ENCODE results near the gene CFB.
"Not testable (repeated sequence)": the region's sequence is repeated elsewhere in the genome, so short reads cannot be mapped to it uniquely, and the experiment has no call there.

CFB gene

DNA sequence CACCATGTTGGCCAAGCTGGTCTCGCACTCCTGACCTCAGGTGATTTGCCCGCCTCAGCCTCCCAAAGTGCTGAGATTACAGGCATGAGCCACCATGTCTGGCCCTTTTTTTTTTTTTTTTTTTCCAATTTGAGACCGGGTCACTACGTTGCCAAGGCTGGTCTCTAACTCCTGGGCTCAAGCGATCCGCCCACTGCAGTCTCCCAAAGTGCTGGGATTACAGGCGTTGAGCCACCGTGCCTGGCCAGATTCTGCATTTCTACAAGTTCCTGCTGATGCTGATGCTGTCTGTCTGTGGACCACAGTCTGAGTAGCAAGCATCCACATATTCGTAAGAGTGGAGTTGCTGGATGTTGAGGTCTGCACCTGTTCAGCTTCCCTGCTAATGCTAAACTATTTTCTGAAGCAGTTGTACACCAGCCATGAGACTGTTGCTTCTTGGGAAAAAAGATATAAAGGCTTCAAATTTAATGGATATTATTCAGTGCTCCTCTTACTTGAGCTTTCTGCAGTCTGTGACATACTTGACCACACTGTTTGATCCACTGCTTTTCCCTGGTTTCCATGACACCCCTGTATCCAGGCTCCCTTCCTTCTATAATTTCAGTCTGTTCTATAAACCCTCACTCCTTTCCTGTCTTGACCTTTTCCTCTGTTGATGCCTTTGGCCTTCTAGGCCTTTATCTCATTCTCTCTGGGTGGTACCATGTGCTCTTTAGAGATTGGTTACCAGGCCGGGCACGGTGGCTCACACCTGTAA, 33.9 kb upstream of the CFB start:
- no peak for DNase-seq (ENCODE audit: low spot score)

DNA sequence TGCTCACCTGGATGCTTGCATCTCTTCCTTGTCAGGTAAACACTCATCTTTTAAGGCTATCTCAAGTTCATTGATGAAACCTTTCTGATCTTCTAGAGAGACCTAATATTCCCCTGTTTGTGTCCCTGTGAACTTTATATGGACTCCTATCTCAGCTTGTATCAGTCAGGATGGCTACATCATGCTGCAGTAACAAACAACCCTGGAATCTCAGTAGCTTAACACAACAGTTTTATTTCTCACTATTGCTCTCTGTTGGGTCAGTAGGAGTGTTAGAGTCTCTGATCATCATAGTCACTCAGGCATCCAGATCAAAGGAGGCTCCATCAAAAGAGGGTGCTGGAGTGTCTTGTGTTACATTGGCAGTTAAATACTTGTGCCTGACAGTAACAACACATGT, 30.5 kb upstream of the CFB start:
- DNase-seq (ENCODE audit: low spot score), result no peak

DNA sequence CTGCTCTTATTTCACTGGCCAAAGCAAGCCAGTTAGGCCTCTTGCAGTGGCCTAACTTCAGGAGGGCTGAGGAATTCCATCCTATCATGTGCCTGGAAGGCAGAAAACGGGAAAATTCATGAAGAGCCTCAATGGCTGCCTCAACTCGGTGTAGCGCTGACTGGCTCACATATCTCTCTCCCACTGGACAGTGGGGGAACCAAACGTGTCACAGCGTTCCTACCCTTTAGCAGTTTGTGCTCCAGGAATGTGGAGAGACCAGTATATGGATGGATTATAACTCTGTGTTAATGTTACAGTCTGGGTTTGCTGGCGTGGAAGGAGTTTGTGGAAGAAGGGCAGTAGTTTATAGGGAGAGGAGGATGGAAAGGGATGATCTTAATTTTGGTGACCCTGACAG, 30.1 kb upstream of the CFB start:
- no peak for DNase-seq (ENCODE audit: low spot score)

DNA sequence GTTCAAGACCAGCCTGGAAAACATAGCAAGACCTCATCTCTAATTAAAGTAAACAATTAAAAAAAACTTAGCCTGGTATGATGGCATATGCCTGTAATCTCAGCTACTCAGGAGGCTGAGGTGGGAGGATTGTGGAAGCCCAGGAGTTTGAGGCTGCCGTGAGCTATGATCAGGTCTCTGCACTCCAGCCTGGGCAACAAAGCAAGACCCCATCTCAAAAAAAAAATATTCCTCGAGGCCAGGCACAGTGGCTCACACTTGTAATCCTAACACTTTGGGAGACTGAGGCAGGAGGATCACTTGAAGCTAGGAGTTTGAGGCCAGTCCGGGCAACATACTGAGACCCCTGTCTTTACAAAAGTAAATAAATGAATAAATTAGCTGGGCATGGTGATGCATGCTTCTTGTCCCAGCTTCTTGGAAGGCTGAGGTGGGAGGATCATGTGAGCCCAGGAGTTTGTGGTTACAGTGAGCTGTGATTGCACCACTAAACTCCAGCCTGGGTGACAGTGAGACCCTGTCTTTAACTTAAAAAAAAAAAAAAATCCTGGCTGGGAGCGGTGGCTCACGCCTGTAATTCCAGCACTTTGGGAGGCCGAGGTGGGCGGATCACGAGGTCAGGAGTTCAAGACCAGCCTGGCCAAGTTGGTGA, 27.7 kb upstream of the CFB start:
- no peak for DNase-seq (ENCODE audit: low spot score)

- no peak for DNase-seq (ENCODE audit: low spot score)
Observed at GRCh38 chr6:31919624-31920303, 26.1 kb upstream of the CFB start.

DNA sequence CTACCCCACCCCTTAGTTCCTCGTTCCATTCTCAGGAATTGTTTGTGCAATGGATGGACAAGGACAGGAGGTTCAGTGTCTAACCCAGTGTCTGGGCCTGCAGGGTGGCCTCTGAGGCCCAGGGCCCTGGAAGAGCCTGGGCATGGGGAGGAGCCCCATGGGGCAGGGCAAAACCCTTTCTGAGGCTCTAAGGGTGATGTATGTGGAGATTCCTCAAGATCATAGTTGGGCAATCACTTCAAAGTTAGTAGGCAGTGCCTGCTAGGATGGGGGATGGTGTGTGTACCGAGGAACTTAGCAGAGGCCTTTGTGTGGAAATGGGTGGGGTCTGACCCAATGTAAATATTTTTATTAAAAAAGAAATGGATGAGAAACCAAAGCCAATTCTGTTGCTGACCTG, 25.1 kb upstream of the CFB start:
- no peak for DNase-seq (ENCODE audit: low spot score)

GRCh38 chr6:31922942-31923341, 23.0 kb upstream of the CFB start:
- peak; percentile 29 for DNase-seq (ENCODE audit: low spot score)

DNA sequence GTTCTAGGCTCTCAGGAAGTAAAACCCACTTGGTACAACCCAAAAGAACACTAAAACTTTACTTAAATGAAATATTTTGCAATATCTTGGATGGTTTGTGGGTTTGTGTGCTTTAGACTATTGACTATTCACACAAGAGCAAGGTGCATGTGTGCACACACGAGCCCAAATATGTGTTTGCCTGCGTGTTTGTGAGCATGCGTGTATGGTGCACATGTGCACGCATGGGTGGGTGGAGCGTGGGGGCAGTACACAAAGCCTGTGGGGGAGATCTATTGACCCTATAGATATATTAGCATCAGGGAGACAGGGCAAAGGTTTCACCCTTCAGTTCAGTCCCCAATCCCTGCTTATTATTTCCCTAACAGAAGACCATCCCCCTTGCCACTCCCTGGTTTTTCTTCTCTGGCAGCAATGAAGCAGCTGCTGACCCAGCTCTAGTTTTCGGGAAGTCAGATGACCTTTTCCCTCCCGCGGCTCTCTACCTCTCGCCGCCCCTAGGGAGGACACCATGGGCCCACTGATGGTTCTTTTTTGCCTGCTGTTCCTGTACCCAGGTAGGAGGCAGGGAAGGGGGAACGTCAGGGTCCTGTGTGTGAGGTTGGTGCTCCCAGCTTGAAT, 18.5 kb upstream of the CFB start, which contains the start of gene C2:
TSS of gene C2 (plus strand) at position 476 of the 621 bp plus-strand sequence. CDS start at position 512, 36 bp downstream.
- peak; percentile 28 for DNase-seq (ENCODE audit: low spot score)

GRCh38 chr6:31927863-31928671, 17.8 kb upstream of the CFB start:
- DNase-seq (ENCODE audit: low spot score), result no peak

- no peak for DNase-seq (ENCODE audit: low spot score)
Observed at GRCh38 chr6:31928672-31928939, 17.3 kb upstream of the CFB start.

- DNase-seq (ENCODE audit: low spot score), result no peak
Observed at GRCh38 chr6:31930962-31931361, 14.9 kb upstream of the CFB start.

- DNase-seq (ENCODE audit: low spot score), result not testable (repeated sequence)
Observed at GRCh38 chr6:31932137-31932536, 13.8 kb upstream of the CFB start.

GRCh38 chr6:31933537-31933936, 12.4 kb upstream of the CFB start:
- DNase-seq (ENCODE audit: low spot score), result no peak

DNA sequence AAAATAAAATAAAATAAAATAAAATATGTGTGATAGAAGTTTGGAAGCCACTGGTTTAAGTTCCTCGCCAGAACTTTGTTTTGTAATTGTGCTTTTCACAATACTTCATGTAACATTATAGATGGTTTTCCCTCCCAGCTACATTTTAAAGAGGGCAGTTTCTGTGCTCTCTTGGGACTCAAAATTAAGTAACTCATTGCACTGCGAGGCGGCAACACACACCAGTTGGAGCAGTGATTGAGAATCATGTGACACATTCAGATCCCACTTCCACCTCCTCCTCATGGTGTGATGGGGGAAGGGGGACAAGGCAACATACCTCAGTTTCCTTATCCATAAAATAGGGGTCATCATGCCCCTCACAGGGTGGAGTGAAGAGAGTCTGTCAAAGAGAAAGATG, 10.9 kb upstream of the CFB start:
- no peak for DNase-seq (ENCODE audit: low spot score)

DNA sequence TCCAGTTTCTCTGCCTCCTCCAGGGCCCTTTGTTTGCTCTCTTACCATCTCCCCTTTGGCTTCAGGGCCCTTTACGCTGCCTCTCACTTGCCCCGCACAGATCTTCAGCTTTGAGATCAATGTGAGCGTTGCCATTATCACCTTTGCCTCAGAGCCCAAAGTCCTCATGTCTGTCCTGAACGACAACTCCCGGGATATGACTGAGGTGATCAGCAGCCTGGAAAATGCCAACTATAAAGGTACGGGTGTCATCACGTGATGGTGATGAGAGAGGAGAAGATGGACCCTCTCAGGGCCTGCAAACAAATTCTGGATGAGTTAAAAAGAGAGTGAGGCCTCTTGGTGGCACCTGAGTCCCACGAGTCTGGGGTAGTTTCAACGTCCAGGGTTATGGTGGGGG, 10.1 kb upstream of the CFB start:
- no peak for DNase-seq (ENCODE audit: low spot score)

GRCh38 chr6:31940256-31940664, 5.6 kb upstream of the CFB start:
- peak; percentile 56 for DNase-seq (ENCODE audit: low spot score)

DNA sequence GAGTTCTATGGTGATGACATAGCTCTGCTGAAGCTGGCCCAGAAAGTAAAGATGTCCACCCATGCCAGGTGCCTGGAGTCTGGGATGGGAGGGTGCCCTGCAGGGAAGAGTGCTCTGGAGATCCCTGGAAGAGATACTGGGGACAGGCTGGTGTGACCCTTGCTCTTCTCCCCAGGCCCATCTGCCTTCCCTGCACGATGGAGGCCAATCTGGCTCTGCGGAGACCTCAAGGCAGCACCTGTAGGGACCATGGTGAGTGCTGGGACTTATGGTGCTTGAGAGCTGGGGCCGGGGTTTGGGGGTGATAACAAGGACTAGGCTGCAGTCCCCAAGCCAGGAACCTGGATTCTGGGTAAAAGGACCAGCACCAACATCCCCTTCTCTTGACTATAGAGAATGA, 2.2 kb upstream of the CFB start:
- DNase-seq (ENCODE audit: low spot score), result no peak

- DNase-seq (ENCODE audit: low spot score), result no peak
Observed at GRCh38 chr6:31945154-31945506, 765 bp upstream of the CFB start.

GRCh38 chr6:31946370-31946885, 533 bp downstream of the CFB start:
- DNase-seq (ENCODE audit: low spot score), result no peak

DNA sequence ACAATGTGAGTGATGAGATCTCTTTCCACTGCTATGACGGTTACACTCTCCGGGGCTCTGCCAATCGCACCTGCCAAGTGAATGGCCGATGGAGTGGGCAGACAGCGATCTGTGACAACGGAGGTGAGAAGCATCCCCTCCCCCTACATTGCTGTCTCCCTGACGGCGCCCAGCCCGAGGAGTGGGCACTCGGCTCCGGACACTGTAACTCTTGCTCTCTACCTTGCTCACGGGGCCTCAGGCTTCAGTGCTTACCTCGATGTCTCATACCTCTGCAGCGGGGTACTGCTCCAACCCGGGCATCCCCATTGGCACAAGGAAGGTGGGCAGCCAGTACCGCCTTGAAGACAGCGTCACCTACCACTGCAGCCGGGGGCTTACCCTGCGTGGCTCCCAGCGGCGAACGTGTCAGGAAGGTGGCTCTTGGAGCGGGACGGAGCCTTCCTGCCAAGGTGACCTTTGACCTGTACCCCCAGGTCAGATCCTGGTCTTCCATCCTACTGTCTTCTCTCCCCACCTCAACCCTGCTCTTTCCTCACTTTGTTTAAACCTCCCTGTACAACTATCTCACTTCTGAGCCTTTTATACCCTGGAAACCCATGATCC, 1.3 kb downstream of the CFB start:
- no peak for DNase-seq (ENCODE audit: low spot score)

- DNase-seq (ENCODE audit: low spot score), result no peak
Observed at GRCh38 chr6:31947864-31948263, 2.0 kb downstream of the CFB start.

GRCh38 chr6:31948306-31948705, 2.4 kb downstream of the CFB start:
- DNase-seq (ENCODE audit: low spot score), result no peak

Measured in HuH-7 (cell line).